Ishikawa (cell line): Measurements from ENCODE around the gene CAB39.

Experiments used
- EP300 ChIP-seq: IDR thresholded peaks from 2 replicates; pipeline ENCODE4 v1.6.1; 2012; ENCODE audit warnings: borderline replicate concordance
- TAF1 ChIP-seq: IDR thresholded peaks from 2 replicates; pipeline ENCODE4 v1.6.1; 2012; ENCODE audit warnings: low read depth, mild to moderate bottlenecking
- ZBTB7A ChIP-seq: IDR thresholded peaks from 2 replicates; pipeline ENCODE4 v1.6.1; 2012; ENCODE audit warnings: low read depth
- TF ChIP-seq, protein P1 (sequence below): IDR thresholded peaks from 2 replicates; pipeline ENCODE4 v1.6.1; 2012; ENCODE audit warnings: low read depth, mild to moderate bottlenecking
- TF ChIP-seq, protein P2 (sequence below): IDR thresholded peaks from 2 replicates; pipeline ENCODE4 v1.6.1; 2012

DNA sequence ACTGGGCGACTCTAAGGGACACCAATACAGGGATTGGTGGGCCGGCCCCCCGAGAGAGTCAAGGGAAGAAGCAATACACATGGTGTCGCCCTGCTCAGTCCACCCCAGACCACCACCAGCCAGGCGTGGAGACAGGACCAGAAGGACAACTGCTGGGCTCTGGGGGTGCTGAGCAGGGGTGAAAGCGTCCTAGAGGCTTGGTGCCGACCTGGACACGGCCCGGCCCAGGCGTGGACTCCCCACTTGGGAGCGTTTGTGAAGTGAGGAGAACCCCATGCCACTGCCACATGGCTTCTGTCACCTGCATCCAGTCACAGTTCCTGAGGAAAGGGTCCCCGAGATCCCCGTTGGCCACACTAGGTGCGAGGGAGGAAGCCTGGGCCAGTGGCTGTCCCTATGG is 116.7 kb downstream of the CAB39 start:
- TF ChIP-seq EP300, result no peak
- no peak for TF ChIP-seq ZBTB7A
- TF ChIP-seq, protein P1, sequence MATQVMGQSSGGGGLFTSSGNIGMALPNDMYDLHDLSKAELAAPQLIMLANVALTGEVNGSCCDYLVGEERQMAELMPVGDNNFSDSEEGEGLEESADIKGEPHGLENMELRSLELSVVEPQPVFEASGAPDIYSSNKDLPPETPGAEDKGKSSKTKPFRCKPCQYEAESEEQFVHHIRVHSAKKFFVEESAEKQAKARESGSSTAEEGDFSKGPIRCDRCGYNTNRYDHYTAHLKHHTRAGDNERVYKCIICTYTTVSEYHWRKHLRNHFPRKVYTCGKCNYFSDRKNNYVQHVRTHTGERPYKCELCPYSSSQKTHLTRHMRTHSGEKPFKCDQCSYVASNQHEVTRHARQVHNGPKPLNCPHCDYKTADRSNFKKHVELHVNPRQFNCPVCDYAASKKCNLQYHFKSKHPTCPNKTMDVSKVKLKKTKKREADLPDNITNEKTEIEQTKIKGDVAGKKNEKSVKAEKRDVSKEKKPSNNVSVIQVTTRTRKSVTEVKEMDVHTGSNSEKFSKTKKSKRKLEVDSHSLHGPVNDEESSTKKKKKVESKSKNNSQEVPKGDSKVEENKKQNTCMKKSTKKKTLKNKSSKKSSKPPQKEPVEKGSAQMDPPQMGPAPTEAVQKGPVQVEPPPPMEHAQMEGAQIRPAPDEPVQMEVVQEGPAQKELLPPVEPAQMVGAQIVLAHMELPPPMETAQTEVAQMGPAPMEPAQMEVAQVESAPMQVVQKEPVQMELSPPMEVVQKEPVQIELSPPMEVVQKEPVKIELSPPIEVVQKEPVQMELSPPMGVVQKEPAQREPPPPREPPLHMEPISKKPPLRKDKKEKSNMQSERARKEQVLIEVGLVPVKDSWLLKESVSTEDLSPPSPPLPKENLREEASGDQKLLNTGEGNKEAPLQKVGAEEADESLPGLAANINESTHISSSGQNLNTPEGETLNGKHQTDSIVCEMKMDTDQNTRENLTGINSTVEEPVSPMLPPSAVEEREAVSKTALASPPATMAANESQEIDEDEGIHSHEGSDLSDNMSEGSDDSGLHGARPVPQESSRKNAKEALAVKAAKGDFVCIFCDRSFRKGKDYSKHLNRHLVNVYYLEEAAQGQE, result no peak
- TF ChIP-seq, protein P2, sequence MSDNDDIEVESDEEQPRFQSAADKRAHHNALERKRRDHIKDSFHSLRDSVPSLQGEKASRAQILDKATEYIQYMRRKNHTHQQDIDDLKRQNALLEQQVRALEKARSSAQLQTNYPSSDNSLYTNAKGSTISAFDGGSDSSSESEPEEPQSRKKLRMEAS, result no peak
- TF ChIP-seq TAF1, result no peak
